GM23338 (cell line): ENCODE results near the gene FZD7. TPM values are rescaled to one million over a fixed set of nuclear protein-coding genes. Genes with fewer than 3 reads are reported as not detected.

Experiments used
- ATAC-seq: fragments of 200-7000 bp; cut with Tn5 transposase; 3 replicates; pipeline ENCODE4 v1.9.1; 2020
- DNase-seq: peaks from one replicate; pipeline ENCODE4 v3.0.0-alpha.2; 2015; ENCODE audit warnings: low spot score
- H2AFZ ChIP-seq: fragments of 200-600 bp; sonication (generic); 2 replicates; pipeline ENCODE4 v1.8.0; 2016; ENCODE audit warnings: antibody characterized with exemption, mild to moderate bottlenecking, moderate library complexity
- H3F3A ChIP-seq: fragments of 200-600 bp; sonication (generic); replicated peaks from 2 replicates; pipeline ENCODE4 v1.8.0; 2017; ENCODE audit warnings: antibody characterized with exemption, mixed run types, low read depth
- H3K27ac ChIP-seq: fragments of 200-600 bp; sonication (generic); 2 replicates; pipeline ENCODE4 v1.6.1; 2016; ENCODE audit warnings: low read depth
- H3K27me3 ChIP-seq: fragments of 200-600 bp; sonication (generic); 2 replicates; pipeline ENCODE4 v1.8.0; 2016; ENCODE audit warnings: mild to moderate bottlenecking, mixed run types, moderate library complexity; ENCODE audit not compliant: insufficient read depth
- H3K36me3 ChIP-seq: fragments of 200-600 bp; sonication (generic); 2 replicates; pipeline ENCODE4 v1.8.0; 2016; ENCODE audit warnings: mild to moderate bottlenecking; ENCODE audit not compliant: insufficient read depth
- H3K4me1 ChIP-seq: fragments of 200-600 bp; sonication (generic); 2 replicates; pipeline ENCODE4 v1.8.0; 2016; ENCODE audit warnings: mild to moderate bottlenecking, moderate library complexity; ENCODE audit not compliant: insufficient read depth
- H3K4me2 ChIP-seq: fragments of 200-600 bp; sonication (generic); 2 replicates; pipeline ENCODE4 v1.7.1; 2017; ENCODE audit warnings: mixed run types
- H3K4me3 ChIP-seq: fragments of 200-600 bp; sonication (generic); 2 replicates; pipeline ENCODE4 v1.6.1; 2016; ENCODE audit warnings: mixed run types
- H3K79me2 ChIP-seq: fragments of 200-600 bp; sonication (generic); replicated peaks from 2 replicates; pipeline ENCODE4 v1.8.0; 2017; ENCODE audit warnings: mild to moderate bottlenecking; ENCODE audit not compliant: insufficient read depth
- H3K9me2 ChIP-seq: fragments of 200-600 bp; sonication (generic); 2 replicates; pipeline ENCODE4 v1.8.0; 2017; ENCODE audit not compliant: insufficient read depth
- H4K20me1 ChIP-seq: fragments of 200-600 bp; sonication (generic); replicated peaks from 2 replicates; pipeline ENCODE4 v1.8.0; 2017; ENCODE audit warnings: mild to moderate bottlenecking; ENCODE audit not compliant: insufficient read depth
- H3K27ac Mint-ChIP-seq: 2 replicates; pipeline ENCODE4 v1.8.0; 2020; ENCODE audit warnings: inconsistent platforms, mild to moderate bottlenecking, moderate library complexity, mixed read lengths
- H3K27me3 Mint-ChIP-seq: 3 replicates; pipeline ENCODE4 v1.8.0; 2022; ENCODE audit warnings: low read depth, mild to moderate bottlenecking, moderate library complexity, mixed read lengths, inconsistent platforms; ENCODE audit not compliant: insufficient read depth, poor library complexity
- H3K36me3 Mint-ChIP-seq: 3 replicates; pipeline ENCODE4 v1.8.0; 2021; ENCODE audit warnings: low read depth, mild to moderate bottlenecking, inconsistent platforms, moderate library complexity, mixed read lengths
- H3K4me1 Mint-ChIP-seq: 3 replicates; pipeline ENCODE4 v1.8.0; 2020; ENCODE audit warnings: mild to moderate bottlenecking, inconsistent platforms, mixed read lengths
- H3K4me3 Mint-ChIP-seq: 3 replicates; pipeline ENCODE4 v1.8.0; 2021; ENCODE audit warnings: moderate library complexity, mild to moderate bottlenecking, inconsistent platforms, mixed read lengths
- H3K9me3 Mint-ChIP-seq: 3 replicates; pipeline ENCODE4 v1.8.0; 2020; ENCODE audit warnings: moderate library complexity, mild to moderate bottlenecking, inconsistent platforms, mixed read lengths
- CREB1 ChIP-seq: fragments of 250-450 bp; sonication (Bioruptor Pico); IDR thresholded peaks from 2 replicates; pipeline ENCODE4 v1.5.0; 2020; ENCODE audit warnings: low read depth, mild to moderate bottlenecking, moderate library complexity
- ETS1 ChIP-seq: IDR thresholded peaks from 2 replicates; pipeline ENCODE4 v1.6.1; 2016; ENCODE audit warnings: antibody characterized with exemption
- EZH2 ChIP-seq: fragments of 200-600 bp; sonication (generic); IDR thresholded peaks from one replicate; pipeline ENCODE4 v1.8.0; 2017; ENCODE audit warnings: antibody characterized with exemption, mild to moderate bottlenecking, low read depth; ENCODE audit not compliant: unreplicated experiment
- EZH2phosphoT487 ChIP-seq: fragments of 200-600 bp; sonication (generic); IDR thresholded peaks from one replicate; pipeline ENCODE4 v1.8.1; 2018; ENCODE audit warnings: antibody characterized with exemption; ENCODE audit not compliant: unreplicated experiment
- JUNB ChIP-seq: IDR thresholded peaks from one replicate; pipeline ENCODE4 v1.6.1; 2016; ENCODE audit warnings: antibody characterized with exemption; ENCODE audit not compliant: unreplicated experiment
- POLR2AphosphoS5 ChIP-seq: IDR thresholded peaks from 2 replicates; pipeline ENCODE4 v1.6.1; 2016; ENCODE audit warnings: antibody characterized with exemption, low read depth
- REST ChIP-seq: IDR thresholded peaks from one replicate; pipeline ENCODE4 v1.6.1; 2018; ENCODE audit warnings: antibody characterized with exemption; ENCODE audit not compliant: unreplicated experiment
- ZNF114 ChIP-seq: fragments of 250-450 bp; sonication (Bioruptor Pico); IDR thresholded peaks from 2 replicates; pipeline ENCODE4 v1.5.0; 2020; ENCODE audit warnings: mild to moderate bottlenecking, moderate library complexity
- ZNF331 ChIP-seq: fragments of 250-450 bp; sonication (Bioruptor Pico); IDR thresholded peaks from 2 replicates; pipeline ENCODE4 v1.5.0; 2020; ENCODE audit warnings: low read depth, mild to moderate bottlenecking, moderate library complexity
- ZNF462 ChIP-seq: fragments of 250-450 bp; sonication (Bioruptor Pico); IDR thresholded peaks from 2 replicates; pipeline ENCODE4 v1.5.0; 2020; ENCODE audit warnings: mild to moderate bottlenecking, moderate library complexity
- polyA plus RNA-seq: library from polyadenylated mRNA; unstranded; fragments of >200 nt; fragmentation: Nextera tagmentation; extraction: Ambion mirVana; gene quantifications from 2 replicates; pipeline ENCODE4 v1.2.1, GENCODE V29; 2016
- total RNA-seq: library from RNA; depleted of rRNA; stranded (reverse); fragments of >200 nt; shearing (Covaris generic); gene quantifications from 2 replicates; pipeline ENCODE4 v1.2.3, GENCODE V29; 2014

The FZD7 gene
- total and polyA plus RNA-seq, 2 experiments from 2014 or later, result 164 to 435 TPM

GRCh38 chr2:202022755-202023154 lies 10.9 kb upstream of the FZD7 start (continued):
- TF ChIP-seq ZNF462 (no peak), REST (no peak), JUNB (no peak), ZNF331 (CRISPR knock-in tag) (no peak)

GRCh38 chr2:202023198-202023903 lies 10.3 kb upstream of the FZD7 start:
- peaks cover 53% of the 10 kb centered on the region for H3K4me1 ChIP-seq
- no peaks in the 10 kb centered on the region for H4K20me1 ChIP-seq
- H3K27ac Mint-ChIP-seq, result peak overlapping the region; percentile 50
- no peaks in the 10 kb centered on the region for H3K36me3 ChIP-seq
- DNase-seq, result peak; percentile 97
- peak overlapping the region; percentile 76 for H3K27ac ChIP-seq
- H3K27me3 Mint-ChIP-seq, result peaks cover 24% of the 10 kb centered on the region
- peak; percentile 87 for ATAC-seq
- H3K4me2 ChIP-seq, result peak overlapping the region; percentile 68
- peaks cover 17% of the 10 kb centered on the region for H3F3A ChIP-seq
- peaks cover 35% of the 10 kb centered on the region for H3K27me3 ChIP-seq
- peak overlapping the region; percentile 31; the same call in 1 of the 2 replicates for H3K4me3 ChIP-seq
- no peaks in the 10 kb centered on the region for H3K9me3 Mint-ChIP-seq
- H3K4me3 Mint-ChIP-seq, result peak overlapping the region; percentile 55
- peaks cover 54% of the 10 kb centered on the region for H3K4me1 Mint-ChIP-seq
- H2AFZ ChIP-seq, result no peak overlapping the region
- no peaks in the 10 kb centered on the region; the same call in 2 of the 3 replicates for H3K36me3 Mint-ChIP-seq
- no peaks in the 10 kb centered on the region for H3K9me2 ChIP-seq
- no peaks in the 10 kb centered on the region for H3K79me2 ChIP-seq
- TF ChIP-seq CREB1 (CRISPR knock-in tag) (0 out of 2 replicates have a peak, but pooled peaks have one; percentile 27), REST (no peak), EZH2 (no peak), EZH2phosphoT487 (no peak), ETS1 (no peak), POLR2AphosphoS5 (peak; percentile 44), ZNF114 (CRISPR knock-in tag) (no peak)
